Tibial nerve (tissue), 4 donors: ENCODE measurements around the gene PLXDC1. TPM values are rescaled to one million over a fixed set of nuclear protein-coding genes. Genes with fewer than 3 reads are reported as not detected.
"Not testable (repeated sequence)": the region's sequence is repeated elsewhere in the genome, so short reads cannot be mapped to it uniquely, and the experiment has no call there.

Experiments
- DNase-seq, 2 donors: peaks; one replicate each; pipeline ENCODE4 v3.0.0-alpha.2; 2019; ENCODE audit warnings: low spot score in 2 of 2
- H3K27ac ChIP-seq, 4 donors: fragments of 200-600 bp; sonication (generic) in 3 of 4; one replicate each; pipeline ENCODE4 v1.5.1; 2017 to 2019; ENCODE audit warnings: mild to moderate bottlenecking in 1 of 4
- H3K27me3 ChIP-seq, 2 donors: fragments of 200-600 bp; sonication (generic) in 1 of 2; one replicate each; pipeline versions ENCODE4 v1.5.1 to v1.6.0; 2017 to 2019
- H3K36me3 ChIP-seq, 3 donors: fragments of 200-600 bp; sonication (generic); one replicate each; pipeline ENCODE4 v1.5.1; 2018 to 2019
- H3K4me1 ChIP-seq, 4 donors: fragments of 200-600 bp; sonication (generic) in 3 of 4; one replicate each; pipeline ENCODE4 v1.5.1; 2017 to 2019
- H3K4me3 ChIP-seq, 4 donors: fragments of 200-600 bp; sonication (generic) in 3 of 4; one replicate each; pipeline ENCODE4 v1.5.1; 2017 to 2019; ENCODE audit warnings: mild to moderate bottlenecking in 1 of 4, moderate library complexity in 1 of 4
- H3K9me3 ChIP-seq, 4 donors: fragments of 200-600 bp; sonication (generic) in 3 of 4; one replicate each; pipeline ENCODE4 v1.5.1; 2017 to 2019
- EP300 ChIP-seq, 2 donors: sonication (generic); formaldehyde crosslinking; IDR thresholded peaks; one replicate each; pipeline ENCODE4 v1.6.1; 2017; ENCODE audit warnings: antibody characterized with exemption in 2 of 2, mild to moderate bottlenecking in 1 of 2
- POLR2A ChIP-seq, 2 donors: fragments of 450-650 bp; IDR thresholded peaks; one replicate each; pipeline ENCODE4 v1.6.1; 2017; ENCODE audit warnings: antibody characterized with exemption in 2 of 2, mild to moderate bottlenecking in 2 of 2, moderate library complexity in 2 of 2
- WGBS, 2 donors: methylation state at CpG; one replicate each; pipeline ENCODE4 v1.1.5; 2018; 5-methylcytosine and 5-hydroxymethylcytosine counted together
- total RNA-seq, 4 donors: library from RNA; depleted of rRNA; stranded (reverse); fragments of >200 nt; gene quantifications; one replicate each; pipeline ENCODE4 v1.1.0, GENCODE V29; 2016
- TF ChIP-seq, protein P1 (sequence below), 5 experiments: fragments of 200-600 bp in 3 of 5; fragments of 450-650 bp in 2 of 5; sonication (generic) in 3 of 5; IDR thresholded peaks; one replicate each; pipeline ENCODE4 v1.5.1; 2016 to 2019; ENCODE audit warnings: antibody characterized with exemption in 5 of 5, mild to moderate bottlenecking in 3 of 5, moderate library complexity in 2 of 5

Gene PLXDC1
- total RNA-seq, 4 donors from 2014 or later, result 34.1 to 95.1 (median 42.4) TPM

DNA sequence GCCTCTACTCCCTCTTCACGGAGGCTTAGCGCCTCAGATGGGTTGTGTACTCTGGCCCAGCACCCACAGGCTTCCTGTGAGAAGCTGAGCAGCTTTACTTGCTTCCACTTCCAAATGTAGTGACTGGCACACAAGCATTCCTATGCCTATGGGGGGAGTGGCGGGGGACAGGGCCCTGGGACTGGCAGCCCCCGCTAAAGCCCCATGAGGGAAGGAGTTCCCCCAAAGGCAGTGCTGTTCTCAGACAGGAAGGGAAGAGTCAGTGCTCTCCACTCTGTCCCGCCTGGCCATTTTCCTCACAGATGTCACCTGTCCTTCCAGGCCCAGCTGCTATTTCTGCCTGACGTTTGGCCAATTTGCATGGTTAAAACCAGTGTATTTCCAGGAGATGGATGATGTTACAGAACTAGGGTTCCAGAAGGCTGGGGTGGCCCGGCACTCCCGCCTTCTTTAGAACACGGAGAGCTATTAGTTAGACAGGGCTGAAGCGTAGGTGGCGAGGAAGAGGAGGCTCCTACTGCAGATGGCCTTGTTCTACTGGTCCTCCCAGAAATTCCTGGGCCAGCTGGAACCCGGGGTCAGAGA lies 100.3 kb downstream of the PLXDC1 start:
- WGBS, 2 donors, result 89 to 90% methylated on average over 12 of the region's 12 CpGs
- no peak for DNase-seq
- no peak overlapping the region for H3K27ac ChIP-seq
- no peaks in the 10 kb centered on the region for H3K27me3 ChIP-seq
- TF ChIP-seq POLR2A (IDR thresholded peaks at IDR 0.05), result no peak
- TF ChIP-seq, protein P1, sequence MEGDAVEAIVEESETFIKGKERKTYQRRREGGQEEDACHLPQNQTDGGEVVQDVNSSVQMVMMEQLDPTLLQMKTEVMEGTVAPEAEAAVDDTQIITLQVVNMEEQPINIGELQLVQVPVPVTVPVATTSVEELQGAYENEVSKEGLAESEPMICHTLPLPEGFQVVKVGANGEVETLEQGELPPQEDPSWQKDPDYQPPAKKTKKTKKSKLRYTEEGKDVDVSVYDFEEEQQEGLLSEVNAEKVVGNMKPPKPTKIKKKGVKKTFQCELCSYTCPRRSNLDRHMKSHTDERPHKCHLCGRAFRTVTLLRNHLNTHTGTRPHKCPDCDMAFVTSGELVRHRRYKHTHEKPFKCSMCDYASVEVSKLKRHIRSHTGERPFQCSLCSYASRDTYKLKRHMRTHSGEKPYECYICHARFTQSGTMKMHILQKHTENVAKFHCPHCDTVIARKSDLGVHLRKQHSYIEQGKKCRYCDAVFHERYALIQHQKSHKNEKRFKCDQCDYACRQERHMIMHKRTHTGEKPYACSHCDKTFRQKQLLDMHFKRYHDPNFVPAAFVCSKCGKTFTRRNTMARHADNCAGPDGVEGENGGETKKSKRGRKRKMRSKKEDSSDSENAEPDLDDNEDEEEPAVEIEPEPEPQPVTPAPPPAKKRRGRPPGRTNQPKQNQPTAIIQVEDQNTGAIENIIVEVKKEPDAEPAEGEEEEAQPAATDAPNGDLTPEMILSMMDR (IDR thresholded peaks at IDR 0.05), result no peak
- no peak for TF ChIP-seq EP300 (IDR thresholded peaks at IDR 0.05)
- no peaks in the 10 kb centered on the region for H3K36me3 ChIP-seq
- no peak overlapping the region for H3K4me3 ChIP-seq
- peaks cover 0 to 27% (median 0%) of the 10 kb centered on the region in 4 donors for H3K9me3 ChIP-seq
- no peaks in the 10 kb centered on the region for H3K4me1 ChIP-seq

DNA sequence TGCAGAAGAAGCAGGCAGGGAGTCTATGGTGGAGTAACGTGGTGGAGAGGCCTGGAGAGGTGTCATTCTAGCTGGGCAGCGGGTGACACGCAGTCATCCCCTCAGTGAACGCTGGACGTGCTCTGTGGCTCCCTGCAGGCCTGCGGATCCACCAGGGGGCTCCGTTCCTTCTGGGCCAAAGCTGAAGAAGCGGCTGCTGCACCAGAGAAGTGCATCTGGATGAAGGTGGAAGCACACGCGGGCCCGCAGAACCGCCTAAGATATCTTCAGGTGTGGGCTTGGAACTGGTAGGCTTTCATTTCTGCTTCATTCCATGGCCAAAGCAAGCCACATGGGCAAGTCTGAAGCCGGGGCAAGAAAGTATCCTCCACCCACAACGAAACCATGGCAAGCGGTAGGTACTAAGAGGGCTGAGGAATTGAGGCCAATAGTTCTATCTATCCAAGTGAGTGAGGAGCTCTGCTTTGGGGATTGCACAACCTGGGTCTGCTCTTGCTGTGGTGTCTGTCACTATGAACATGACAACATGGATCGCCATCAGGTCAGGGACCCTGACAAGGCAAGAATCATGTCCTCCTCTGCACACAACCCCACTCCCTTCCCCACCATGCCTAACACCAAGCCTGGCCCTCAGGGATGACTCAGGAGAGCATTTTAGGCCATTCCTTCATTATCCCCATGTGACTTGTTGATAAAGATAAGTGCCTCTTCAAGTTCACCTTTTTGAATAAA lies 105.3 kb downstream of the PLXDC1 start:
- H3K36me3 ChIP-seq, result no peaks in the 10 kb centered on the region
- no peaks in the 10 kb centered on the region for H3K4me1 ChIP-seq
- TF ChIP-seq, protein P1 (IDR thresholded peaks at IDR 0.05), result no peak
- TF ChIP-seq EP300 (IDR thresholded peaks at IDR 0.05) (no peak), POLR2A (IDR thresholded peaks at IDR 0.05) (no peak)
- H3K4me3 ChIP-seq, result no peak overlapping the region
- H3K27ac ChIP-seq, result no peak overlapping the region
- H3K9me3 ChIP-seq, result peaks cover 0 to 37% (median 0%) of the 10 kb centered on the region in 4 donors
- 72 to 84% methylated on average over 15 to 16 of the region's 16 CpGs for WGBS, 2 donors
- DNase-seq, result no peak
- H3K27me3 ChIP-seq, result no peaks in the 10 kb centered on the region

DNA sequence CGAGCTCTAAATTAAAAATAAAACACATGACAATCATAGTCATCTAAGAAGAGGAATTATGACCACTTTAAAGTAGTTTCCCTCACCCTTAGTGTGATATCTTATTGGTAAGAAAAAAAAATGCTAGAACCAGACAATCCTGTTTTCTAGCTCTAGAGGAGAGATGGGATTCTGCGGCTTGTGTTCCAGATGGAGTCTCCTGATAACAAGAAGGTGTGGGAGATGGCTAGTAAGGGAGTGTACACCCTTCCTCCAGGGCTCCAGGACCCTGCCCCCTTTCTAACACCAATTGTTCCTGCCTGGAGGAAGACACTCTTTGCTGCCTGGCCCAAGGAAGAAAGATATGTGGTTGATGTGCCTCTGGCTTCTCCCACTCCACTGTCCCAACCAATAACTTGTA lies 115.4 kb downstream of the PLXDC1 start:
- Histone ChIP-seq H3K27me3 (peaks cover 0 to 3% of the 10 kb centered on the region in 2 donors), H3K4me1 (no peaks in the 10 kb centered on the region), H3K27ac (no peak overlapping the region), H3K36me3 (no peaks in the 10 kb centered on the region), H3K9me3 (no peaks in the 10 kb centered on the region), H3K4me3 (no peak overlapping the region)
- TF ChIP-seq, protein P1 (IDR thresholded peaks at IDR 0.05), result no peak
- TF ChIP-seq EP300 (IDR thresholded peaks at IDR 0.05) (no peak), POLR2A (IDR thresholded peaks at IDR 0.05) (no peak)
- no peak for DNase-seq
- WGBS, 2 donors, result 83 to 84% methylated on average over 2 of the region's 2 CpGs

DNA sequence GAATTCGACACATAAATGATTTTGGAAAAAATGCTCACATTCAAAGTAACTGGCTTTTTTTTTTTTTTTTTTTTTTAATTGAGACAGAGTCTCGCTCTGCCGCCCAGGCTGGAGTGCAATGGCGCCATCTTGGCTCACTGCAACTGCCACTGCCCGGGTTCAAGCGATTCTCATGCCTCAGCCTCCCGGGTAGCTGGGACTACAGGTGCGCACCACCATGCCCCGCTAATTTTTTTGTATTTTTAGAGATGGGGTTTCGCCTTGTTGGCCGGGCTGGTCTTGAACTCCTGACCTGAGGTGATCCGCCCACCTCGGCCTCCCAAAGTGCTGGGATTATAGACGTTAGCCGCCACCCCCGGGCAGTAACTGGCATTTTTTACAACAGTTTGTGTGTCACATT lies 115.9 kb downstream of the PLXDC1 start:
- not testable (repeated sequence) for H3K9me3 ChIP-seq, H3K27me3 ChIP-seq, H3K36me3 ChIP-seq, H3K4me1 ChIP-seq, H3K27ac ChIP-seq, H3K4me3 ChIP-seq, DNase-seq
- 87 to 89% methylated on average over 16 of the region's 16 CpGs for WGBS, 2 donors

DNA sequence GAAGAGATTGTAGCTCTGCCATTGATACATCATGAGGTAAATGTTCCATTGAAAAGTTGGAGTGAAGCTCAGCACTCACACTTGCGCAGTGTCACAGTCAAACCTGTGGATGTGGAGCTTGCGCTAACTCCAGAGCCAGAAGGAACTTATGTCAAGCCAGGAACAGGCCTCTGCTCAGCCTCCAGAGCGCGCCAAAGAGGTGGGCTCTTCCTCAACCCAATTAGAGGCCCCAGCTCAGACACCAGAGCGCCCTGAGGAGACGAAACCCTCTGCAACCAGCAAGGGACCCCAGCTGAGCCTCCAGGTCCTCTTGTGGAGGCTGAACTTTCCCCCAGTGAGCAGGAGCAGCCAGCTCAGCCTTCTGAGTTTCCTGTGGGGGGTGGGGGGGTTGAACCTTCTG lies 122.7 kb downstream of the PLXDC1 start:
- H3K9me3 ChIP-seq, result no peaks in the 10 kb centered on the region
- TF ChIP-seq EP300 (IDR thresholded peaks at IDR 0.05) (no peak), POLR2A (IDR thresholded peaks at IDR 0.05) (no peak)
- TF ChIP-seq, protein P1 (IDR thresholded peaks at IDR 0.05), result no peak
- DNase-seq, result no peak
- WGBS, 2 donors, result 92 to 98% methylated on average over 6 of the region's 6 CpGs
- no peaks in the 10 kb centered on the region for H3K36me3 ChIP-seq
- peaks cover 0 to 13% (median 9%) of the 10 kb centered on the region in 4 donors for H3K4me1 ChIP-seq
- H3K27me3 ChIP-seq, result peaks cover 0 to 22% of the 10 kb centered on the region in 2 donors
- H3K4me3 ChIP-seq, result no peak overlapping the region
- no peak overlapping the region for H3K27ac ChIP-seq
